ENCODE data around the gene STYXL2.

The STYXL2 gene

DNA sequence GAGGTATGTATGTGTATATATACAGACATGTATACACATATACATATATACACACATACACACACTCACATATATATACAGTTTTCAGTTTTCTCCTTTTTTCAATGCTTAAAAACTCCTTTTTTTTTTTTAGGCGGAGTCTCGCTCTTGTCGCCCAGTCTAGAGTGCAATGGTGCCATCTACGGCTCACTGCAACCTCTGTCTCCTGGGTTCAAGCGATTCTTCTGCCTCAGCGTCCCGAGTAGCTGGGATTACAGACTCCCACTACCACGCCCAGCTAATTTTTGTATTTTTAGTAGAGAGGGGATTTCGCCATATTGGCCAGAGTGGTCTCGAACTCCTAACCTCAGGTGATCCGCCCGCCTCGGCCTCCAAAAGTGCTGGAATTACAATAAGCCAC lies 27.0 kb downstream of the STYXL2 start:
- no peak overlapping the region for H3K27ac ChIP-seq (ENCODE audit: extremely low read depth, low read depth, low read length)

DNA sequence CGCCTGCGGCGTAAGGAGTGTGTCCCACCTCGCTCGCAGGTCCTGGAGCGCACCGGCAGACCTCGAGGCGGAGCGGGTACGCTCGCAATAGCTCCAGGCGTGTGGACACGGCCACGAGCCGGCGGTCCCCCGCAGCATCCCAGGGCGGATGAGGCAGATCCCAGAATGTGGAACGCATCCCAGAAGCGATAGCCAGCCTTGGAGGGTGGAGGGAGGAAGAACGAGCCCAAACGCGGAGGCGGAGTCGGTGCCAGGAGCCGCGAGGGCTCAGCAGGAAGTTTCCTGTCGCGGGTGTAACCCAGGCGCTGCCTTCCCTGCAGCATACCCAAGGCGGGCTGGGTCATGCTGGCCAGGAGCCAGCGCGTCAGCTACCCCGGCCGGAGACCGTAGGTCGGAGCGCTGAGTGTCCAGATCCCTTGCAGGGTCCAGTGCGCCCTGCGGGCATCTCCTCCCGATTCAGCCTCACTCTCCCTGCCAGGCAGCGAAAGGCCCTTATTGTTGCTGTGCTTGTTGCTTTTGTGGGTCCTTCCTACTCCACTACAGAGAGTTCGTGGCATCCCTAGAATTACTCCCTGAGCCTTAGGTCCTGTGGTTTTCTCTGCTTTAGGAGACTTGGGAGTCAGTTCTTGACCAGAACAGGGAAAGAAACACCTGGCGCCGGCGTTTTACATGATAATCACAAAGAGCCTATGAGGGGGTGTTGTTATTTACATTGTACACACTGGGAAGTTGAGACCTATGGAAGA lies 27.7 kb downstream of the STYXL2 start:
- Histone ChIP-seq H3K4me1 (ENCODE audit: control insufficient read depth, insufficient read depth, low read length) (no peaks in the 10 kb centered on the region; the same call in 1 of the 2 replicates), H3K27ac (ENCODE audit: extremely low read depth, low read depth, low read length) (no peak overlapping the region), H3K9me3 (ENCODE audit: control insufficient read depth, insufficient read depth, low read depth, low read length) (no peaks in the 10 kb centered on the region), H3K4me3 (ENCODE audit: low read depth, low read length) (peak overlapping the region; percentile 35), H3K36me3 (ENCODE audit: control insufficient read depth in 2 of 2, insufficient read depth in 1 of 2, low read length in 2 of 2) (no peaks in the 10 kb centered on the region)
- CTCF ChIA-PET = interaction anchor here (1.4 to 1.8 kb wide), 2 partner anchors 54 to 413 kb away, joined by 4 to 7 read pairs; no protein-coding TSS in a partner anchor
- POLR2A ChIA-PET = no interaction called here
- TF ChIP-seq KLF7 (tag by site-specific recombination; IDR thresholded peaks at IDR 0.05; ENCODE audit: borderline replicate concordance) (no peak), HOXC10 (CRISPR knock-in tag; IDR thresholded peaks at IDR 0.05) (no peak), ZNF23 (tag by site-specific recombination; IDR thresholded peaks at IDR 0.05; ENCODE audit: borderline replicate concordance) (no peak), ZBTB7A (tag by site-specific recombination; IDR thresholded peaks at IDR 0.05; ENCODE audit: low read depth) (no peak), SETDB1 (IDR thresholded peaks at IDR 0.05; ENCODE audit: insufficient read length, low read length) (no peak), ZNF184 (tag by site-specific recombination; IDR thresholded peaks at IDR 0.05) (no peak), YY1 (tag by site-specific recombination; IDR thresholded peaks at IDR 0.05) (no peak), ZEB2 (tag by site-specific recombination; IDR thresholded peaks at IDR 0.05) (no peak), OSR2 (tag by site-specific recombination; IDR thresholded peaks at IDR 0.05) (no peak), ZNF544 (tag by site-specific recombination; IDR thresholded peaks at IDR 0.05) (no peak), ZNF404 (tag by site-specific recombination; IDR thresholded peaks at IDR 0.05) (no peak), ZNF555 (tag by site-specific recombination; conservative IDR thresholded peaks at IDR 0.05) (no peak), ZNF624 (tag by site-specific recombination; IDR thresholded peaks at IDR 0.05) (no peak), FEZF1 (tag by site-specific recombination; IDR thresholded peaks at IDR 0.05) (no peak), ZNF214 (tag by site-specific recombination; IDR thresholded peaks at IDR 0.05; ENCODE audit: borderline replicate concordance) (no peak)
- TF ChIP-seq, protein P1, sequence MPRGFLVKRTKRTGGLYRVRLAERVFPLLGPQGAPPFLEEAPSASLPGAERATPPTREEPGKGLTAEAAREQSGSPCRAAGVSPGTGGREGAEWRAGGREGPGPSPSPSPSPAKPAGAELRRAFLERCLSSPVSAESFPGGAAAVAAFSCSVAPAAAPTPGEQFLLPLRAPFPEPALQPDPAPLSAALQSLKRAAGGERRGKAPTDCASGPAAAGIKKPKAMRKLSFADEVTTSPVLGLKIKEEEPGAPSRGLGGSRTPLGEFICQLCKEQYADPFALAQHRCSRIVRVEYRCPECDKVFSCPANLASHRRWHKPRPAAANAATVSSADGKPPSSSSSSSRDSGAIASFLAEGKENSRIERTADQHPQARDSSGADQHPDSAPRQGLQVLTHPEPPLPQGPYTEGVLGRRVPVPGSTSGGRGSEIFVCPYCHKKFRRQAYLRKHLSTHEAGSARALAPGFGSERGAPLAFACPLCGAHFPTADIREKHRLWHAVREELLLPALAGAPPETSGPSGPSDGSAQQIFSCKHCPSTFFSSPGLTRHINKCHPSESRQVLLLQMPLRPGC (tag by site-specific recombination; IDR thresholded peaks at IDR 0.05) = no peak
- TF ChIP-seq, protein P2, sequence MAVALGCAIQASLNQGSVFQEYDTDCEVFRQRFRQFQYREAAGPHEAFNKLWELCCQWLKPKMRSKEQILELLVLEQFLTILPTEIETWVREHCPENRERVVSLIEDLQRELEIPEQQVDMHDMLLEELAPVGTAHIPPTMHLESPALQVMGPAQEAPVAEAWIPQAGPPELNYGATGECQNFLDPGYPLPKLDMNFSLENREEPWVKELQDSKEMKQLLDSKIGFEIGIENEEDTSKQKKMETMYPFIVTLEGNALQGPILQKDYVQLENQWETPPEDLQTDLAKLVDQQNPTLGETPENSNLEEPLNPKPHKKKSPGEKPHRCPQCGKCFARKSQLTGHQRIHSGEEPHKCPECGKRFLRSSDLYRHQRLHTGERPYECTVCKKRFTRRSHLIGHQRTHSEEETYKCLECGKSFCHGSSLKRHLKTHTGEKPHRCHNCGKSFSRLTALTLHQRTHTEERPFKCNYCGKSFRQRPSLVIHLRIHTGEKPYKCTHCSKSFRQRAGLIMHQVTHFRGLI (tag by site-specific recombination; IDR thresholded peaks at IDR 0.05) = no peak
- TF ChIP-seq, protein P3, sequence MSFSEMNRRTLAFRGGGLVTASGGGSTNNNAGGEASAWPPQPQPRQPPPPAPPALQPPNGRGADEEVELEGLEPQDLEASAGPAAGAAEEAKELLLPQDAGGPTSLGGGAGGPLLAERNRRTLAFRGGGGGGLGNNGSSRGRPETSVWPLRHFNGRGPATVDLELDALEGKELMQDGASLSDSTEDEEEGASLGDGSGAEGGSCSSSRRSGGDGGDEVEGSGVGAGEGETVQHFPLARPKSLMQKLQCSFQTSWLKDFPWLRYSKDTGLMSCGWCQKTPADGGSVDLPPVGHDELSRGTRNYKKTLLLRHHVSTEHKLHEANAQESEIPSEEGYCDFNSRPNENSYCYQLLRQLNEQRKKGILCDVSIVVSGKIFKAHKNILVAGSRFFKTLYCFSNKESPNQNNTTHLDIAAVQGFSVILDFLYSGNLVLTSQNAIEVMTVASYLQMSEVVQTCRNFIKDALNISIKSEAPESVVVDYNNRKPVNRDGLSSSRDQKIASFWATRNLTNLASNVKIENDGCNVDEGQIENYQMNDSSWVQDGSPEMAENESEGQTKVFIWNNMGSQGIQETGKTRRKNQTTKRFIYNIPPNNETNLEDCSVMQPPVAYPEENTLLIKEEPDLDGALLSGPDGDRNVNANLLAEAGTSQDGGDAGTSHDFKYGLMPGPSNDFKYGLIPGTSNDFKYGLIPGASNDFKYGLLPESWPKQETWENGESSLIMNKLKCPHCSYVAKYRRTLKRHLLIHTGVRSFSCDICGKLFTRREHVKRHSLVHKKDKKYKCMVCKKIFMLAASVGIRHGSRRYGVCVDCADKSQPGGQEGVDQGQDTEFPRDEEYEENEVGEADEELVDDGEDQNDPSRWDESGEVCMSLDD (tag by site-specific recombination; IDR thresholded peaks at IDR 0.05) = no peak
- TF ChIP-seq, protein P4, sequence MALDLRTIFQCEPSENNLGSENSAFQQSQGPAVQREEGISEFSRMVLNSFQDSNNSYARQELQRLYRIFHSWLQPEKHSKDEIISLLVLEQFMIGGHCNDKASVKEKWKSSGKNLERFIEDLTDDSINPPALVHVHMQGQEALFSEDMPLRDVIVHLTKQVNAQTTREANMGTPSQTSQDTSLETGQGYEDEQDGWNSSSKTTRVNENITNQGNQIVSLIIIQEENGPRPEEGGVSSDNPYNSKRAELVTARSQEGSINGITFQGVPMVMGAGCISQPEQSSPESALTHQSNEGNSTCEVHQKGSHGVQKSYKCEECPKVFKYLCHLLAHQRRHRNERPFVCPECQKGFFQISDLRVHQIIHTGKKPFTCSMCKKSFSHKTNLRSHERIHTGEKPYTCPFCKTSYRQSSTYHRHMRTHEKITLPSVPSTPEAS (tag by site-specific recombination; IDR thresholded peaks at IDR 0.05) = no peak

More for the DNA sequence above, 27.0 kb downstream of the STYXL2 start:
- TF ChIP-seq, protein P5, sequence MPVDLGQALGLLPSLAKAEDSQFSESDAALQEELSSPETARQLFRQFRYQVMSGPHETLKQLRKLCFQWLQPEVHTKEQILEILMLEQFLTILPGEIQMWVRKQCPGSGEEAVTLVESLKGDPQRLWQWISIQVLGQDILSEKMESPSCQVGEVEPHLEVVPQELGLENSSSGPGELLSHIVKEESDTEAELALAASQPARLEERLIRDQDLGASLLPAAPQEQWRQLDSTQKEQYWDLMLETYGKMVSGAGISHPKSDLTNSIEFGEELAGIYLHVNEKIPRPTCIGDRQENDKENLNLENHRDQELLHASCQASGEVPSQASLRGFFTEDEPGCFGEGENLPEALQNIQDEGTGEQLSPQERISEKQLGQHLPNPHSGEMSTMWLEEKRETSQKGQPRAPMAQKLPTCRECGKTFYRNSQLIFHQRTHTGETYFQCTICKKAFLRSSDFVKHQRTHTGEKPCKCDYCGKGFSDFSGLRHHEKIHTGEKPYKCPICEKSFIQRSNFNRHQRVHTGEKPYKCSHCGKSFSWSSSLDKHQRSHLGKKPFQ (tag by site-specific recombination; IDR thresholded peaks at IDR 0.05) = no peak
- TF ChIP-seq, protein P6, sequence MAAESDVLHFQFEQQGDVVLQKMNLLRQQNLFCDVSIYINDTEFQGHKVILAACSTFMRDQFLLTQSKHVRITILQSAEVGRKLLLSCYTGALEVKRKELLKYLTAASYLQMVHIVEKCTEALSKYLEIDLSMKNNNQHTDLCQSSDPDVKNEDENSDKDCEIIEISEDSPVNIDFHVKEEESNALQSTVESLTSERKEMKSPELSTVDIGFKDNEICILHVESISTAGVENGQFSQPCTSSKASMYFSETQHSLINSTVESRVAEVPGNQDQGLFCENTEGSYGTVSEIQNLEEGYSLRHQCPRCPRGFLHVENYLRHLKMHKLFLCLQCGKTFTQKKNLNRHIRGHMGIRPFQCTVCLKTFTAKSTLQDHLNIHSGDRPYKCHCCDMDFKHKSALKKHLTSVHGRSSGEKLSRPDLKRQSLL (tag by site-specific recombination; IDR thresholded peaks at IDR 0.05) = no peak
- TF ChIP-seq ZFP41 (tag by site-specific recombination; IDR thresholded peaks at IDR 0.05; ENCODE audit: borderline replicate concordance) (no peak), ZNF266 (tag by site-specific recombination; IDR thresholded peaks at IDR 0.05; ENCODE audit: low read depth) (no peak), ZBTB21 (tag by site-specific recombination; IDR thresholded peaks at IDR 0.05) (no peak), ZNF311 (tag by site-specific recombination; IDR thresholded peaks at IDR 0.05; ENCODE audit: borderline replicate concordance) (no peak), ZNF169 (tag by site-specific recombination; IDR thresholded peaks at IDR 0.05) (no peak), ZNF23 (tag by site-specific recombination; IDR thresholded peaks at IDR 0.05; ENCODE audit: borderline replicate concordance) (no peak), ZNF48 (tag by site-specific recombination; IDR thresholded peaks at IDR 0.05) (no peak)
- H3K36me3 ChIP-seq (ENCODE audit: control insufficient read depth in 2 of 2, insufficient read depth in 1 of 2, low read length in 2 of 2) = no peaks in the 10 kb centered on the region
- H3K4me1 ChIP-seq (ENCODE audit: control insufficient read depth, insufficient read depth, low read length) = no peaks in the 10 kb centered on the region; the same call in 1 of the 2 replicates
- H3K4me3 ChIP-seq (ENCODE audit: low read depth, low read length) = no peak overlapping the region; the same call in 1 of the 2 replicates
- H3K9me3 ChIP-seq (ENCODE audit: control insufficient read depth, insufficient read depth, low read depth, low read length) = no peaks in the 10 kb centered on the region
- ChIA-PET POLR2A (no interaction called here), CTCF (interaction anchor here (1.4 kb wide), 1 partner anchor 414 kb away, joined by 4 read pairs; no protein-coding TSS in a partner anchor)
